ENCODE data around the gene BCAS3.

BCAS3 gene

DNA sequence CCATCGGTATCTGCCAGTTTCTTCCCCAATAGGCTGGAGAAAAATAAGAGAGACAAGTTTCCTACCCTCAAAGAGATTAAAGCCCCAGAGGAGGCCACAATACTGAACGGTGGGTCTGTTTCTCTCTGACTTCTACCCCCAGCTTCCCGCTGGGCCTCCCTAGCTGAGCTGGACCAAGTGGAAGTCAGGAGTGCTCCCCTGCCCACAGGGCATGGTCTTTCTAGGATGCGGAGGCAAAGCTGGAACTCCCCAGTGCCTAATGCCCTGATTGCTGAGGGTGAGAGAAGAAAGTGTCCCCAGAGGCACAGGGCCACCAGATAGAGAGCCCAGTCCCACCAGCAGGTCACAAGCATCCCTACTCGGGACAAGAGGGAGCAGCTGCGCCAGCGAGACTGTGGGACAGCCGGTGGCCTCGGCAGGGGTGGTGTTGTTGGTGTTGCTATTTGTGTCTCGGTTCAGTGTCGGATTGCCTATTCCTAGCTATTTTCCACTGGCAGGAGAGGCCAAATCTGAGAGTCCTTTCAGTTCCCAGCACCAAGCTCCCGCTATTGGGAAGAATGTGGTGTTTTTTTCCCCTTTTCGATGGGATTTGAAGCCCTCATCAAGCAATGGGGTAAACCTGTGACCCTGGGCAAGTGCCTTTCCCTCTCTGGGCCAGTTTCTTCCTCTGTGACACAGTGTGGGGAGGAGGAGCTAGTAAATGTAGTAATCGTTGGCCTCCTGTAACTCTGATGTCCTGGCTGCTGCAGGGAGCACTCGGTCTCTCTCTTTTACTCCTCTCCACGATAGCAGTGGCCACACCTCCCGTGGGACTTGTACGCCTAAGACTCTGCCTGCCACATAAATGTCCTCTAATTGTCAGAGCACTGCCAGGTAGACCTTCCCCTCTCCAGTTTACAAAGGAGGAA, 699.5 kb downstream of the BCAS3 start:
- DNase-seq: no peak

DNA sequence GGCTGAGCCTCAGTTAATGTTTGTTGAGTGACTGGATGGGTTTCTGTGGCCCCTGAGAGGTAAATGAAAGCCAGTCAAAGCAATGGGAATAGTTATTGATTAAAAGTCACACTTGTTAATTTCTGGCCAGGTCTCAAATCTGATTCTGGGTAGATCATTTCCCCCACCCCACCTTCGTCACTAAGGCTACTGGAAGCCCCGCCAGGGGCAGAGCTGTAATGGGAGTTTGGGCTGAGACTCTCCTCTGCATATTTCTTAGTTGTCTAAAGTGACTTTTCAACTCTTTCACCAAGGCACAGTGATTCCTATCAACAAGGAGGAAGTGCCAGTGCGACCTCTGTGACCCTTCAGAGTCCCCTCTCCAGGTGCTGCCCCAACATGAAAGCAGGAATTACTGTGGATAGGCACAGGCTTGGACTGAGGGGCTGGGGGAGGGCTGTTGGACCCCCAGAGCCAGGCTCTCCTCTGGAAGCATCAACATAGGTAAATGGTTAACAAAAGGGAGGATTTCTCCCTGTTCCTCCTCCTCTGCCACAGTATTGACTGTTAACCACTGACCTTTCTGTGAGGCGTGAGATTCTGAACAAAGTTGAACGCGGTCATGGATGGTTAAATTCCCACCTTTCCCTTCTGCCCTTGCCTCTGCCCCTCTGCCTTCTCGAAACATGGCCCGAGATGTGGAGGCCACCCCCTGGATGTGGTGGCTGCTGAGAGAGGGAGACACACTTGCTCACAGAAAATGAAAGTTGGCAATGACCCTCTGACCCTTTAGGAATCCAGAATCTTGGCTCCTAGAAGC, 701.2 kb downstream of the BCAS3 start:
- no peak for DNase-seq

DNA sequence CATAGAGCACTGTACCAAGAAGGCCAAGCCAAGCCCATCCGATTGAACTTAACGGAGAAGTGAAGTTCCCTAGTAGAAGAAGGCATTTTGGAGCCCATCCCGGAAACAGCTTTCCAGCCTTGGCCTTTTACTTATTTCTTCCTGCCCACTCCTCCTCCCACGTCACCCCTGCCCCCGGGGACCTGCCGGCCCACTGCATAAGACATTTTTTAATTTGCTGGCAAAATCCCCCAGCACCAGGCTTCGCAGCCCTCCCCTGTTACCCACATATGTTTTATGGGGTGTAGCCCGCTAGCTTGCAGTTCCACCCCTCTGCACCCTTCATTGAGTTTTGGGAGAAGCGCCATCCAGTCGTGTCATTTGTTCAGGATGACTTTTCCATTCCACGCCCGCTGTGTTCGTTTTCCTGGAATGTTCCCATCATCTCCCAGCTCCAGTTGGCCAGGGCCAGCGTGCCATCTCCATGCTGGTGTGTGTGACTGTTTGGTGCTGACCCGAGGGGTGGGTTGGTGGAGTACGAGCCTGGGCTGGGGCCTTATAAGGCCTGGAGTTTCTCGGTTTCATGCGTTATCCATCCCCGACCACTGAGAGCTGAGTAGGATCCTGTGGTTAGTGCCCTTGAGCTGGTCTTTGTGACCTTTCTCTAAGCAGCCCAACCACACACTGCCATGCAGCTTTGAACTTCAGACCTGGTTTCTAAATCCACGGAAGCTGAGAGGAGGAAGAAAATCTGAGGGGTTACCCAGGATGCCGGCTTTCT, 702.0 kb downstream of the BCAS3 start:
- DNase-seq: no peak

DNA sequence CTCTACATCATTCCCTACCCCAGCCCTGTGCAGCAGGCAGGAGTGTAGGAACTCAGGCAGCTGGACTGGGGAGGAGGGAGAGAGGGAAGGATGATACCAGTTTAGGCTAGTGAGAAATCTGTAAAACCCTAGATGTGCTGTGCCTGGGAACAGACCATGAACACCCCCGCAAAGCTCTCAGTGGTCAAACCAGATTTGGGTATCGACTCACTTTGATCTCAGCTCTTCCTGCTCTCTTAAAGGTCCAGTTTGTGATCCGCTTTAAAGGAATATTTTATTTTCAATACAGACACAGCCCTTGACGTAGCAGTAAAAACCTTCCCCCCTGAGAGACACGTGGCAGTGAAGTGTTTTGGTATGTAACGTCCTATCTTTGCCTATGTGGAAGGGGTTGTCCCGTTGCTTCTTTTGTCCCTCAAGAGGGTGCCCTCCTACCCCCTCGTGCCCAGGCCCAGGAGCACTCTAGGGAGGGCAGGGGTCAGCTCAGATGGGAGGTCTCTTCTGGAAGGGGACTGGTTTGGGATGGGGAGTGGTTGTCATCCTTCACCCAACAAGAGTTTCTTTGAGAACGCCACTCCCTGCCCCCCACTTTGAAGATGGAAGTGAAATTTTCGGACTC, 702.7 kb downstream of the BCAS3 start:
- DNase-seq: no peak

DNA sequence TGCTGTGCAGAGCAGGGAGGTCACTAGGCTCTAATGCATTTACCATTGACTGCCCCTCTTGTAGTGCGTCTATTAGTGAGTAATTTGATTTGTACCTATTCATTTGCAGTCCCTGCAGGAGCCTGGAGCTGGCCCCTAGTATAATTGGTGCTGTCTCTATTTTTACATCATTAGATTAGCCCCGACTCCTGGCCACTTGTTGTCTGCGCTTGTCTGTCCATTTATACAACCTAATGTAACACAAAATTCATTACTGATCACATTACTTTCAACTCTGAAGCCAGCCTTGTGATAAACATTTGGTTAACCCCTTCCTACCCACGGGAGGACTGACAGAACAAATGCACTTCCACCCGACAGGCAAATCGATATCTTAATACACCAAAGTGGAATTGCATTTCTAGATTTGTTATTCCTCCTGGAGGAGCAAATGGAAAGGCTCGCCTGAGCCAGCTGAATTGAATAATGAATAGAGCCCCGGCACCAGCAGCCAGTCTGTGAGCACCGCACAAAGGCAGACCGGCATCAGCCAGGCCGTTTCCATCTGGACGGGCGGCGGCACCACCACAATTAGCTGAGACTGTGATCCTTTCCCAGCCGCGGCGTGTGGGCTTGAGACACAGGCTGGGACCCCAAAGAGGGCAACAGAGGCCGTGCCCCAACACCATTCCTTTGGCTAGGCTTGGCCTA, 703.3 kb downstream of the BCAS3 start:
- DNase-seq: no peak

DNA sequence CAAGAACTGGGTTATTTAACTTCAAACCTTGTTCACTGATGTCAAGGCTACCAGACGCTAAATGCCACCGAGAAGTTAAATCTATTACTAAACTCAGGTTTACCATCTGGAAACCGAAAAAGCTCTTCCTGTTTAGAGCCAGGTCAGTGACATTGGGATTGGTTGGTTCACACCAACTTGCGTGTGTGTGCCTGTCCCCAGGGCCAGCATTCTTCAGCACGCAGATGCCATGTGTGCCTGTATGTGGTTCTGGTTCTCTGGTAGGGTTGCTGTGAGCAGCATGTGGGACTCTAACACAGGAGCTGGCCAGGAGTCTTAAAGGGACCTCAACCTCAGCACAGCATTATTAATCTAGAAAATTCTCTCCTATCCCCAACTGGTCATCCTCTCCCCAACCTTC, 703.9 kb downstream of the BCAS3 start:
- DNase-seq: no peak

DNA sequence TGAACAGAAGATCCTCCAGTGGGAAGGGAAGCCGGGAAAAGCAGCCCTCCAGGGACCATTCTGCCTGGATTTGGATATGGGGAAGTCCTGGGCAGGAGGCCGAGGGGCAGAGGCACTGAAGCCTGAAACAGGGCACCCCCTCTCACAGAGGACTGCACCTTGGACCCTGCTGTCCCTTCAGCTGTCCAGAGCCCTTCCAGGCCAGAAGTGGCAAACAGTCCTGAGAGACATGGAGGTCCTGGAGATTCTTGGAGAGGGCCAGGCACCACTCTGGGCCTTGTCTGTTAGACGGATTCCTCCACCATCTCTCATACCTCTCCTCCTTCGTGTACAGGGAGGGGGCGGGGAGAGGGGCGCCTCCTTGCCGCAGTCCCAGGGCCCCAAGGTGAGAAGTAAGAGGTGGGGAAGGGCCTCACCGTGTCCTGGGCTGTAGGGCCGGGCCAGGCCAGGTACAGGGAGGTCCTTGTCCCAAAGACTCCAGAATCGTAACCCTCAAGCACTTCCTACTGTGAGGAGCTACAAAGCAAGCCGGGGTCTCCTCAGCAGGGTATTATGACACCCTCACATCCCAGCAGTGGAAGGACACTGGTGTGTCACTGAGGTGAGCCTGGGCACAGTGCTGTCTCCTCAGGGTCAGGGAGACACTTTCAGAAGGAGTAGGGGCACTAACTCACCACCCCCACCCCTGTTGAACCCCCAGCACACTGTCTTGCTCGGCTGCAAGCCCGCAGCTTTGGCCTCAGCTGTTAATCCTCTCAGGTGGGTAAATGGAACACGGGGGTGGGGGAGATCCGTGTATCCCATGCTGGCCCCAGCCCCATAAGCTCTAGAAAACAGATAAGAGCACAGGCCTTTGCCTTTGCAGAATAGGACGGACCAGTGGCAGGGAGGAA, 705.4 kb downstream of the BCAS3 start:
- DNase-seq: no peak

DNA sequence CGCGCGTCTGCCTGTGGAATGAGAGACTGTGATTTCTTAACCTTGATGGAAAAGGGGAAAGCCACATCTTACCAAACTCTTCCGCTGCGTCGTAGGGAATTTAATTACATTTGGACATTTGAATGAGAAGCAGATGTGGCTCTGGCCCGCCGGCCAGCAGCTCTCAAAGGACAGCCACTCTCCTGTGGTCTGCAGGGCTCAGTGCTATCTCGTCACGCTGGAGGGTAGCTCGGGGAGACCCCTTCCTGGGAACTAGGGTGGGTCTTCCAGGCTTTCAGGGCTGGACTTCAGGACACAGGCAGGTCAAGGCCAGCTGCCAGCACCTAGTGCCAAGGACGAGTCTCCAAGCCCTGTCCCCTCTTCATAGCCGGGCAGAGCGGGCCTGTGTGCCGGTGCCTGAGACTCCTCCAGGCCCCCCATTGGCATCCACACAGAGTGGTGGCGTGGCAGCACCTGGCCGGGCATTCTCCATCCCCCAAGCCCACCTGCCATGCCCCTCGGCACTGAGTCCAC, 706.1 kb downstream of the BCAS3 start:
- no peak for DNase-seq

DNA sequence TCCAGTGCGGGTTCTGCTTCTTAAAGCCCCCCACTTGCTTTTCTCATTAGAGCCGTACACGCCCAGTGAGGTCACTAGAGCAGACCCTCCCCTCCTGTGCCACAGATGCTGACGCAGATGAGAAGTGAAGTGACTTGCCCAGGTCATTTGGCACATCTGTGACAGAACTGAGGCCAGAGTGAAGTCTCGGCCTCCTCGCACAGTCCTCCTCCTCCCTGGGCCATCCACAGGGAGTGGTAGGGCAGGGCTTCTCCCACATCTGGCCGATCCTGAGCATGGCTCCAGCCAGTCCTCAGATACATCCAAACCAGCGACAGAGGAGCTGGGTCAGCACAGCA, 706.7 kb downstream of the BCAS3 start:
- no peak for DNase-seq

DNA sequence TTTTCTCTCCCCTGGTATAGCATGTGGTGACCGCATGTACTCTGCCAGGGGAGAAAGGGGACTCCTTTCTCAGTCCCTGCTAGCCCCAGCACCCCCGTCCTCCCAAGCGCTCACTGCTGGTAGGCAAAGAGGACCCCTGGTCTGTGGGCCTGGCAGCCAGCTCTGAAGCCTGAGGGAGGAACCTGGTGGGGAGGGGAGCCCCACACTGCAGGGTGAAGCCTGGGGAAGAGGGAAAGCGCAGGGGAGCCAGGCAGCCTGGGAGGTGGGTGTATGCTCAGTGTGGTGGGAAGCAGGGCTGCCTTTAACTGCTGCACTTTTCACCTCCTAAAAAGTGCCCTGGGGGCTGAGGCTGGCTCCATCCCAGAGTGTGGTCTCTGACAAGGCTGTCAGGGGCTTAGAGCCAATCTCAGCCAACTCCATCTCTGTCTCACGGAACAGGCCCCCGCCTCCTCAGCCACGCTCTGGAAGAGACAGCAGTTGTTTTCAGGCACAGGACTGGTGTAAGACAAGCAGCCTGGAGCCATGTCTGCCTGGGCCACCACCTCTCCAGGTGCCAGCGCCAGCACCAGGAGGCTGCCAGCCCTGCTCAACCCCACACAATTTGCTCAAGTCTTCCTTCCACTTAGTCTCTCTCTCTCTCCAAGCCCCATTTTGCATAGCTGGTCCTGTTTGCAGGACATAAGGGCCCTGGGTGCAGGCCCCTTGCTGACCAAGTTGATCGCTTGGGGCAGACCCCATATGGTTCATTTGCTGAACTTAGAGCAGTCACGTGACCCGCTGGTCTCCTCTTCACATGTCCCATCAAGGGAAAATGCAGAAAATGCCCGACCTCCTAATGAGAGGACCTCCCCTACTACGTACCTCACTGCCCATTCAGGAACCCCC, 707.3 kb downstream of the BCAS3 start:
- no peak for DNase-seq

DNA sequence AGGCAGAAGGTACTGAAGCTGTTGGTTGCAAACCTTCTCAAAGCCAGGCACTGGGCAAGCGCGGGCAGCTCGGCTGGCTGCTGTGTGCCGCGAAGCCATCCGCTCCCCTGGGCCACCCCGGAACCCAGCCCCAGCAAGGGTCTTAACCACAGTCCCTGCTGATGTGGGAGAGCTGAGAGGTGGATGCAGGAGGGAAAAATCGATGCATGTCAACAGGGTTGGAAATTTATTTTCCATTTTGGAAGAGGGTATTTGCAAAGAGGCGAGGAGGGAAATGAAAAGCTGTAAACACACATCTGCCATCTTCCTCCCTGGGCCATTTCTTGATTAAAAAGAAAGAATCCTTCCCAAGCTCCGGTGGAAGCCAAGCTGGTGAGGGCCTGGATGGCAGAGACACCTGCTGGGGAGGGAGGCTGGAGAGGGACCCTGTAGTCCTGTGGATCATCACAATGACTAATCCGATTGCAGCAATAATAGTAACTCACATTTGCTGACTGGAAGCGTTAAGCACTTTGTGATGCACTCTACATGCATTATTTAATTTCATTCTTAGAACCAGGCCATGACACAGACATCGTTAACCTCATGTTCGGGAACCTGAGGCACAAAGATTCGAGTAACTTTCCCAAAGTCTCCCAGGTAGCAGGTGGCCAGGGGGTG, 708.1 kb downstream of the BCAS3 start:
- no peak for DNase-seq

DNA sequence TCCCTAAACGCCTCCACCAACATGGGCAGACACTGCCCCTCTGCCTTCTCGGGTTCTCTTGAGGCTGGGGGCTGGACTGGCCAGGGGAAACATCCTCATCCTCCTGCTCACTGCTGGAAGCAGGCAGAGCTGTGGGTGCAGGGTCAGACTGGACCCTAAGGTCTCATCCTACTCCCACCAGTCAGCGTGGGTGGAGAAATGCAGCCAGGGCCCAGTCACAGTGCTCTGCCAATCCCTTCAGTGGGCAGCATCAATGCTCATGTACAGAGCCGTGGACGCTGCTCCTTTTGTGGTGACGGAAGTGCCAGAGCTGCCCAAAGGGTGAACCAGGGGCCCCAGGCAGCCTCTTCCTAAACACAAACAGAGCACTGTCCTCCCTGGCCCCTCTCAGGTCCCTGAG, 708.6 kb downstream of the BCAS3 start:
- no peak for DNase-seq

DNA sequence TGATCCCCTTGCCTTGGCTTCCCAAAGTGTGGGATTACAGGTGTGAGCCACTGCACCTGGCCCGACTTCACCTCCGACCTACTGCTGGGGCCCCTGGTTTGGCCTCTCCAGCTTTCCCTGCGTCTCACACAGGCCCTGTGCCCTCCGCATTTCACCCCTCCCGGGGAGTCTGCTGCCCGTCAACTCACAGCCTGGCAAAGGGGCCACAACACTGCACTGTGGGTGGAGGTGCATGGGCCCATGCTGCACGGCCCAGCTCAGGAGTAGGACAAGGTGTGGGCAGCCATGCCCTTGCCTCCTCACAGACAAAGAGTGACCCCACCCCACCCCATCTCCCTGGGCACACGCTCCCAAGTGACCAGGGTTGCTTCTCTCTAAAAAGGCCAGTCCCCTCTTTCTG, 709.4 kb downstream of the BCAS3 start:
- DNase-seq: no peak

DNA sequence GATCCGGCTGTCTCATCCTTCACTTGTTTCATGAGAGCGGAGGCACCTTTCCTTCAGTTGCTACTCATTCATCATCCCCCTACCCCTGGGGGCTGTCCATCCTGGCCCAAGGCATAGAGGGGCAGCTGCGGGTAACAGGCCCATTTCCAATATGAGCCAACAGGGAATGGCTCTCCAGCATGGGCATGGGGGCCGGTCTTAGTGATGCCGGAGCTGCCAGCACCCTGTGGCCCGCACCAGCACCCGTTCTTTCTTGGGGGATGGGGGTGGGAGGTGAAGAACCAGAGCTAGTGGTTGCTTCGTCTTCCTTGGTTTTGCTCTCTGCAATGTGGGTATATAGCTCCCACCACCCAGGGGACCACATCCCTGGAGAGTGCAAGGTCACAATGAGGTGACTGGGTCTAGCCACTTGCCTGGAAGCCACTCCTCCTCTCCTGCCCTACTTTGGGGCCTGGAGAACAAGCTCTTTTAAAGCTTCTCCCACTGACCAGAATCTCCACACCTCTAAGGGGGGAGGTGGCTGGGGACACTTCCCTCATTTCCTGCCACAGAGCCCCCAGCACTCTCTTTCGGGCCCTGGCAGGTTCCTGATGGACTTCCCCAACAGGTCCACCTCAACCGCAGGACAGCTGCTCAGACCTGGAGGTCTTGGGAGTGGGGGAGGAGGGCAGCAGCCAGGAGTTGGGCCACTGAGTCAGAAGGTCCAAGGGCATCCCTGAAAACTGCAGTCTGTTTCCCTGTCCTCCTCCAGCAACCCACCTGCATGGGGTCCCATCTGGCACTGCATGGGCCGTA, 710.1 kb downstream of the BCAS3 start:
- no peak for DNase-seq

DNA sequence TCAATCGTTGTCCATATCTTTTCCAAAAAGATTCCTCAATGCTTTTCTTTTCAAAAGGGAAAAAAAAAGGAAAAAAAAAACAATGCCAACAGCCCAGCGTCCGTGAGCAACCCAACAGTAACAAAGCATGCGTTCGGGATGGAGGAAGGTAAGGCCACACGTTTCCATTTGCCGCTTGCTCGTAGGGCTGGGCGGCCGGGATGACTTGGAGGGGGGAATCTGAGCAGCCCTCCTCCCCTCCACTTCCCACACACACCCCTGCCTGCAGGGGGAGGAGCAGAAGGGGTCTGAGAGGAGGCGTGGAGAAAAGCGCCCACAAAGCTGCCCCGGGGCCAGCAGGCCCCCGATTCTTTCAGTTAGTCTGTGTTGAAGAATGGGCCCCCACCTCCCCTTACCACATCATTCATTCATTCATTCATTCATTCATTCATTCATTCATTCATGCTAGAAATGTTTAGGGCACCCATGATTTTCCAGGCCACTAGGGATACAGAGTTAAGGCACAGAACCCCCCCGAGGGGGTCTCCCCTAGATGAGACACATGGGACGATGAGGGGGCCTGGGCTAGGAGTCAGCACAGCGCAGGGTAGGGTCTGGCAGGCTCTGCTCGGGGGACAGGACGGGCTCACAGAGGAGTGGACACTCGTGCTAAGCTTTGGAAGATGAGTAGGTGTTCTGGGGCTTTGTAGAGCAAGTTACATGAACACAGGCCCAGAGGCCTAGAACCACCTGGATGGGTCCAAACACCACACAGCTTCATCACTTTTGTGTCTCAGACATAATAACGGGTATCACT, 711.1 kb downstream of the BCAS3 start:
- DNase-seq: no peak

DNA sequence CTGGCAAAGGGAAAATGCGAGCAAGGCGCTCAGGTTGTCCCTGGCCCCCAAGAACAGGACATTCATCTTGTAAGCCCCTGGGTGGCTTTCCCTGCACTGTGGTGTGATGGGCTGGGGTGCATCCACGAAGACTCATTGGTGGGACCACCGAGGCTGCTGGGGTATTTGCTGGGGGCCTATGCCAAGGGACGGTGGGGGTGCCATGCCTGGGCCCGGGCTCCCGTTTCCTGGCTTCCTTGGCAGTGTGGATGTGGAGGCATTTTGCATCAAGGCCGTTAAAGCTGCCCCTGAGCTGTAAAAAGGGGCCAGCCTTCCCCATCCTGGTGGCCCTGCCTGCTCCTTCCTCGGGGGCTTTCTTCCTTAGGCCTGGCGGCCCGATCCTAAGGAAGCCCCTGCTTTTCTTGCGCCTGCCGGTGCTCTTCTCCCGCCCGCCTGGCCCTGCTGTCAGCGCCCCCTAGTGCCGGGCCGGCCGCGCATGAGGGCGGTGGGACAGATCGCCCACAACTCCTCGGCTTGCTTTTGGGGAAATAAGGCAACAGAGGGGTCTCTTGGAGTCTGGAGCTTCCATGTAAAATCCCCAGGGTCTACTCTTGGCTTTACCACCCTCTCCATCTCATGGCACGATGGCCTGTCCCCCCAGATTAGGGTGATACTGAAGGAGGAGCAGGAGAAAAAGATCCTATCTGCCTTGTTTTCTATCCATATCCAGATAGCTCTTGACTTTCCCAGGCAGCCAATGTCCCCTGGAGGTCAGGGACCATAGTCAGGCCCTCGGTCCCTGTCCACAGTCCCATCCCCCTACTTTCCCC, 712.2 kb downstream of the BCAS3 start:
- peak in 1 of 2 donors; percentile 24 for DNase-seq

DNA sequence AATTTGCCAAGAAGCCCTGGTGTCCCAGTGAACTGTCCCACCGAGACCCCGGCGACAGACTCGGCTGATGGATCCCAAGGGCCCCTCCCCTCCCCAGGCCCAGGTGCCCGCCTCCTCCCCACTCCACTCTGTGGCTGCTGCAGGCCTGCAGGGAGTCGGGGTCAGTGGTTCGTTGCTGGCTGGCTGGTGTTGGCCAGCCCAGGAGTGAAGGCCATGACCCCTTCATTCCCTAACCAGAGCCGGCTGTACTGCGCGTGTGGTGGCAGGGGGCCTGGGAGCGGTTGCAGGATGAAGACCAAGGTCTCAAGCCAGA, 712.8 kb downstream of the BCAS3 start:
- DNase-seq: no peak
